Endothelial cell of umbilical vein (primary cell): ENCODE results near the gene PLN.

Experiments
- CTCF ChIP-seq, 2 donors: IDR thresholded peaks; 1 replicate in 1 of 2; 2 replicates in 1 of 2; pipeline ENCODE4 v1.5.1; 2011; ENCODE audit warnings: low read length in 2 of 2, mild to moderate bottlenecking in 2 of 2, moderate library complexity in 2 of 2, control low read depth in 1 of 2, inconsistent platforms in 1 of 2, low read depth in 1 of 2; ENCODE audit not compliant: insufficient read depth in 1 of 2; ENCODE audit errors: extremely low read depth in 1 of 2
- EZH2 ChIP-seq: IDR thresholded peaks from 2 replicates; pipeline ENCODE4 v1.6.1; 2012; ENCODE audit warnings: borderline replicate concordance, low read depth, mild to moderate bottlenecking, moderate library complexity, low read length, inconsistent platforms; ENCODE audit not compliant: severe bottlenecking
- POLR2AphosphoS5 ChIP-seq: IDR thresholded peaks from 2 replicates; pipeline ENCODE4 v1.6.1; 2012; ENCODE audit warnings: low read depth, mild to moderate bottlenecking, control low read depth, low read length, moderate library complexity; ENCODE audit not compliant: insufficient read depth

GRCh38 chr6:118569498-118569897 lies 21.4 kb downstream of the PLN start:
- TF ChIP-seq CTCF (IDR thresholded peaks at IDR 0.05; ENCODE audit: extremely low read depth in 1 of 2, insufficient read depth in 1 of 2, low read depth in 1 of 2, low read length in 2 of 2) (no peak), POLR2AphosphoS5 (no peak), EZH2 (no peak)
